Lower leg skin (tissue), 3 donors: Measurements from ENCODE around the gene PDIA2.
"Not testable (repeated sequence)": the region's sequence is repeated elsewhere in the genome, so short reads cannot be mapped to it uniquely, and the experiment has no call there.

Experiments
- POLR2A ChIP-seq, 2 donors: fragments of 450-650 bp; IDR thresholded peaks; one replicate each; pipeline ENCODE4 v1.6.1; 2016 to 2017; ENCODE audit warnings: antibody characterized with exemption in 2 of 2, mild to moderate bottlenecking in 1 of 2, moderate library complexity in 1 of 2
- TF ChIP-seq, protein P1 (sequence below), 3 donors: fragments of 450-650 bp; IDR thresholded peaks; one replicate each; pipeline ENCODE4 v1.5.1; 2016; ENCODE audit warnings: antibody characterized with exemption in 3 of 3, mild to moderate bottlenecking in 3 of 3, moderate library complexity in 2 of 3

DNA sequence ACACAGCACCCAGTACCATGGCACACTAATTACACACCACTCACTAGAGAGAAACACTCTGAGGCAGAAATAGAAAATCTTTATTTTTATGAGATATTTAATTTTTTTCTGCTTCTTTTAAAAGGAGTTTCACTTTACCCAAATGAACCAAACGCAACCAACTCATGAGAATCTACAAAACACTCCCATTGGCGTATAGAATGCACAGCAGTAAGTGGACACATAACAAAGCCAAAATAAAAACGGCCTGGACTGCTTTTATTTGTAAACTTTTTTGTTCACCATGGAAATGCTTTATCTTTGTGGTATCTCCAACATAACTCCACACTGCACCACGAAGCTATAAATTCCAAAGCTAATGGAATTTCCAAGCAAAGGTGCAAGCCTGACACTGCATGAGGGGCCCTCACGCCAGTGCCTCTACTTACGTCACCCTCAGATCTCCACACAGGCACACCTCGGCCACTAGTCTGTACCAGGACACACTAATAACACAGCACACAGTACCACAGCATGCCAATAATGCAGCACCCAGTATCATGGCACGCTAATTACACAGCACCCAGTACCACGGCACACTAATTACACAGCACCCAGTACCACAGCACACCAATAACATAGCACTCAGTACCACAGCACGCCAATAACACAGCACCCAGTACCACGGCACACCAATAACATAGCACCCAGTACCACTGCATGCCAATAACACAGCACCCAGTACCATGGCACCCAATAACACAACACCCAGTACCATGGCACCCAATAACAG, 52.1 kb downstream of the PDIA2 start:
- TF ChIP-seq POLR2A (IDR thresholded peaks at IDR 0.05), result not testable (repeated sequence)
- TF ChIP-seq, protein P1, sequence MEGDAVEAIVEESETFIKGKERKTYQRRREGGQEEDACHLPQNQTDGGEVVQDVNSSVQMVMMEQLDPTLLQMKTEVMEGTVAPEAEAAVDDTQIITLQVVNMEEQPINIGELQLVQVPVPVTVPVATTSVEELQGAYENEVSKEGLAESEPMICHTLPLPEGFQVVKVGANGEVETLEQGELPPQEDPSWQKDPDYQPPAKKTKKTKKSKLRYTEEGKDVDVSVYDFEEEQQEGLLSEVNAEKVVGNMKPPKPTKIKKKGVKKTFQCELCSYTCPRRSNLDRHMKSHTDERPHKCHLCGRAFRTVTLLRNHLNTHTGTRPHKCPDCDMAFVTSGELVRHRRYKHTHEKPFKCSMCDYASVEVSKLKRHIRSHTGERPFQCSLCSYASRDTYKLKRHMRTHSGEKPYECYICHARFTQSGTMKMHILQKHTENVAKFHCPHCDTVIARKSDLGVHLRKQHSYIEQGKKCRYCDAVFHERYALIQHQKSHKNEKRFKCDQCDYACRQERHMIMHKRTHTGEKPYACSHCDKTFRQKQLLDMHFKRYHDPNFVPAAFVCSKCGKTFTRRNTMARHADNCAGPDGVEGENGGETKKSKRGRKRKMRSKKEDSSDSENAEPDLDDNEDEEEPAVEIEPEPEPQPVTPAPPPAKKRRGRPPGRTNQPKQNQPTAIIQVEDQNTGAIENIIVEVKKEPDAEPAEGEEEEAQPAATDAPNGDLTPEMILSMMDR (IDR thresholded peaks at IDR 0.05), result not testable (repeated sequence)
